HepG2 (cell line): ENCODE results near the gene PRRG3. TPM values are rescaled to one million over a fixed set of nuclear protein-coding genes. Genes with fewer than 3 reads are reported as not detected.

Experiments used
- ATAC-seq: fragments of 200-7000 bp; cut with Tn5 transposase; 3 replicates; pipeline ENCODE4 v1.9.1; 2020; ENCODE audit warnings: mild to moderate bottlenecking, moderate library complexity
- BruUV-seq: library from RNA; stranded (reverse); fragments of 400-500 nt; replicated peaks from 2 replicates; lab custom pipeline; 2021; lab: Mats Ljungman, UMichigan
- CTCF ChIA-PET: fragments of 300-600 bp; formaldehyde crosslinking; extraction: SDS; loops from one replicate; lab custom pipeline; 2021; ENCODE audit warnings: low total read pairs, inconsistent platforms, low intra/inter-chr PET ratio; lab: Yijun Ruan, JAX
- POLR2A ChIA-PET: fragments of 350-600 bp; sonication (Branson Sonifier 250); formaldehyde crosslinking; loops from one replicate; lab custom pipeline; 2020; ENCODE audit warnings: antibody characterized with exemption, inconsistent platforms; lab: Yijun Ruan, JAX
- DNase-seq: peaks from one replicate; pipeline ENCODE4 v3.0.0-alpha.2; 2015; ENCODE audit warnings: low spot score
- FAIRE-seq: peaks from 3 replicates; lab custom pipeline; 2011; peaks lifted over from hg19 to GRCh38; lab: Jason Lieb, UNC
- H2AFZ ChIP-seq: one replicate; pipeline ENCODE4 v1.6.1; 2011; ENCODE audit warnings: low read length, inconsistent platforms
- H3K27ac ChIP-seq: fragments of 300-600 bp; 3 replicates; pipeline ENCODE4 v1.8.0; 2011; ENCODE audit warnings: mixed run types, mild to moderate bottlenecking, mixed read lengths, low read length, inconsistent platforms; ENCODE audit not compliant: insufficient read depth; ENCODE audit errors: extremely low read length
- H3K27me3 ChIP-seq, 2 experiments: fragments of 200-600 bp in 1 of 2; 2 replicates in 1 of 2; 3 replicates in 1 of 2; pipeline versions ENCODE4 v1.6.0 to v1.8.0; 2011; ENCODE audit warnings: low read length in 2 of 2, mild to moderate bottlenecking in 2 of 2, moderate library complexity in 2 of 2, inconsistent platforms in 1 of 2; ENCODE audit not compliant: insufficient read depth in 2 of 2, control insufficient read depth in 1 of 2
- H3K36me3 ChIP-seq, 2 experiments: fragments of 200-600 bp in 1 of 2; replicated peaks in 1 of 2; 2 replicates in 1 of 2; 3 replicates in 1 of 2; pipeline versions ENCODE4 v1.5.1 to v1.8.0; 2011; ENCODE audit warnings: low read length in 2 of 2, inconsistent platforms in 1 of 2; ENCODE audit not compliant: insufficient read depth in 2 of 2, control insufficient read depth in 1 of 2
- H3K4me1 ChIP-seq: 2 replicates; pipeline ENCODE4 v1.5.1; 2012; ENCODE audit warnings: low read length, inconsistent platforms; ENCODE audit not compliant: insufficient read depth
- H3K4me2 ChIP-seq: 2 replicates; pipeline ENCODE4 v1.6.0; 2011; ENCODE audit warnings: low read depth, low read length, inconsistent platforms
- H3K4me3 ChIP-seq, 3 experiments: fragments of 200-600 bp in 1 of 3; sonication (generic), shearing (Covaris generic) in 1 of 3; replicated peaks in 1 of 3; 2 replicates each; pipeline ENCODE4 v1.5.1; 2011 to 2016; ENCODE audit warnings: low read length in 3 of 3, inconsistent platforms in 2 of 3, low read depth in 2 of 3, mild to moderate bottlenecking in 2 of 3, control low read depth in 1 of 3, mixed read lengths in 1 of 3; ENCODE audit not compliant: insufficient read depth in 1 of 3
- H3K79me2 ChIP-seq: one replicate; pipeline ENCODE4 v1.6.1; 2011; ENCODE audit warnings: low read length, inconsistent platforms; ENCODE audit not compliant: insufficient read depth
- H3K9ac ChIP-seq: 2 replicates; pipeline ENCODE4 v1.6.0; 2011; ENCODE audit warnings: mild to moderate bottlenecking, low read depth, low read length, inconsistent platforms; ENCODE audit not compliant: insufficient read depth
- H3K9me3 ChIP-seq: 2 replicates; pipeline ENCODE4 v1.5.1; 2012; ENCODE audit warnings: mild to moderate bottlenecking, low read length
- H4K20me1 ChIP-seq: 2 replicates; pipeline ENCODE4 v1.6.0; 2011; ENCODE audit warnings: inconsistent platforms, mild to moderate bottlenecking, low read length, moderate library complexity; ENCODE audit not compliant: insufficient read depth
- AGO2 ChIP-seq: fragments of 200-400 bp; formaldehyde crosslinking; optimal IDR thresholded peaks from 2 replicates; pipeline ENCODE3; 2017; ENCODE audit warnings: mild to moderate bottlenecking, low read depth, low read length, moderate library complexity
- BCL6 ChIP-seq: IDR thresholded peaks from 2 replicates; pipeline ENCODE4 v1.6.1; 2016; ENCODE audit warnings: missing genetic modification reagents, missing compliant biosample characterization
- CBX2 ChIP-seq, 2 experiments: fragments of 200-600 bp in 1 of 2; sonication (generic); formaldehyde crosslinking in 1 of 2; IDR thresholded peaks; 2 replicates each; pipeline versions ENCODE4 v1.7.0 to v1.8.1; 2018 to 2022; ENCODE audit warnings: low read depth in 2 of 2, low read length in 1 of 2, mild to moderate bottlenecking in 1 of 2, missing genetic modification reagents in 1 of 2
- EEA1 ChIP-seq: sonication (generic); formaldehyde crosslinking; IDR thresholded peaks from 2 replicates; pipeline ENCODE4 v1.5.1; 2020; ENCODE audit warnings: mild to moderate bottlenecking, missing genetic modification reagents, borderline replicate concordance
- MAZ ChIP-seq, 2 experiments: sonication (generic) in 1 of 2; formaldehyde crosslinking in 1 of 2; IDR thresholded peaks; 2 replicates each; pipeline versions ENCODE4 v1.5.0 to v1.6.1; 2012 to 2020; ENCODE audit warnings: low read depth in 2 of 2, mild to moderate bottlenecking in 2 of 2, borderline replicate concordance in 1 of 2, improper control_type of control experiment in 1 of 2, low read length in 1 of 2, missing genetic modification reagents in 1 of 2, moderate library complexity in 1 of 2
- MED8 ChIP-seq: sonication (generic); formaldehyde crosslinking; IDR thresholded peaks from 2 replicates; pipeline ENCODE4 v1.8.1; 2023; ENCODE audit warnings: mild to moderate bottlenecking, missing genetic modification reagents; ENCODE audit not compliant: insufficient replicate concordance
- NFE2L1 ChIP-seq: sonication (generic); formaldehyde crosslinking; IDR thresholded peaks from 2 replicates; pipeline ENCODE4 v1.4.0; 2020; ENCODE audit warnings: missing genetic modification reagents, mild to moderate bottlenecking, borderline replicate concordance
- PAF1 ChIP-seq: IDR thresholded peaks from 2 replicates; pipeline ENCODE4 v1.6.1; 2016; ENCODE audit warnings: missing genetic modification reagents, missing compliant biosample characterization
- PBX3 ChIP-seq: sonication (generic); formaldehyde crosslinking; IDR thresholded peaks from 2 replicates; pipeline ENCODE4 v1.8.1; 2023; ENCODE audit warnings: missing genetic modification reagents, inconsistent platforms, borderline replicate concordance
- TBP ChIP-seq: sonication (generic); formaldehyde crosslinking; IDR thresholded peaks from 2 replicates; pipeline ENCODE4 v1.5.0; 2020; ENCODE audit warnings: missing genetic modification reagents
- U2AF1 ChIP-seq: fragments of 200-400 bp; formaldehyde crosslinking; optimal IDR thresholded peaks from 2 replicates; pipeline ENCODE3; 2017; ENCODE audit warnings: mild to moderate bottlenecking, low read depth, low read length
- ZNF460 ChIP-seq: sonication (generic); formaldehyde crosslinking; IDR thresholded peaks from 2 replicates; pipeline ENCODE4 v1.5.1; 2020; ENCODE audit warnings: missing genetic modification reagents, mild to moderate bottlenecking, borderline replicate concordance
- ZNF720 ChIP-seq: sonication (generic); formaldehyde crosslinking; IDR thresholded peaks from 2 replicates; pipeline ENCODE4 v1.4.0; 2020; ENCODE audit warnings: missing genetic modification reagents
- ZNF737 ChIP-seq: sonication (generic); formaldehyde crosslinking; IDR thresholded peaks from 2 replicates; pipeline ENCODE4 v1.5.0; 2020; ENCODE audit warnings: missing genetic modification reagents, mild to moderate bottlenecking, borderline replicate concordance
- WGBS: methylation state at CpG from one replicate; pipeline ENCODE4 v1.1.6; 2017; ENCODE audit warnings: low lambda C conversion rate; 5-methylcytosine and 5-hydroxymethylcytosine counted together
- in situ Hi-C: cut with HindIII; loops from 2 replicates; pipeline ENCODE4 v1.10.0; 2017; ENCODE audit warnings: low pct_unique_long_range_greater_than_20kb; ENCODE audit not compliant: extremely low pct_ligation_motif_present
- intact Hi-C: fragments of 100-400 bp; cut with micrococcal nuclease; formaldehyde crosslinking; loops from one replicate; pipeline ENCODE4 v1.10.0; 2022; ENCODE audit not compliant: unreplicated experiment
- polyA plus RNA-seq, 8 experiments: library from polyadenylated mRNA; depleted of rRNA in 3 of 8; stranded (reverse) in 7 of 8; unstranded in 1 of 8; fragments of >200 nt; fragmentation: Illumina TruSeq in 4 of 8; extraction: Trizol in 4 of 8; gene quantifications; 2 replicates each; pipeline versions ENCODE4 v1.2.1 to v1.2.3, GENCODE V29; 2011 to 2016; ENCODE audit warnings: low read depth in 4 of 8, missing spikeins in 1 of 8, mixed read lengths in 1 of 8; ENCODE audit not compliant: insufficient read depth in 1 of 8
- total RNA-seq, 5 experiments: library from RNA; depleted of rRNA; stranded (reverse); fragments of >200 nt; fragmentation: Illumina TruSeq; extraction: Trizol; gene quantifications; 2 replicates each; pipeline ENCODE4 v1.2.3, GENCODE V29; 2016; ENCODE audit warnings: low read depth in 1 of 5

Gene PRRG3
- total and polyA plus RNA-seq, 2 of the 13 experiments (the other 11 are each of a cell fraction or from before 2014, with no cell fraction given): not detected

GRCh38 chrX:151701071-151701470, 5.8 kb downstream of the PRRG3 start:
- TF ChIP-seq ZNF460 (CRISPR knock-in tag): no peak
- TF ChIP-seq MAZ (IDR thresholded peaks at IDR 0.05; ENCODE audit: borderline replicate concordance, low read depth, low read length): no peak
- TF ChIP-seq MAZ (CRISPR knock-in tag; IDR thresholded peaks at IDR 0.05; ENCODE audit: low read depth): no peak
- no peak for TF ChIP-seq EEA1 (CRISPR knock-in tag)
- TF ChIP-seq CBX2 (IDR thresholded peaks at IDR 0.05; ENCODE audit: low read depth, low read length): no peak
- TF ChIP-seq CBX2 (CRISPR knock-in tag; IDR thresholded peaks at IDR 0.05; ENCODE audit: low read depth): no peak
- TF ChIP-seq U2AF1: no peak
- TF ChIP-seq AGO2: no peak
- TF ChIP-seq MED8 (CRISPR knock-in tag): no peak
- TF ChIP-seq TBP: no peak
- TF ChIP-seq PBX3 (CRISPR knock-in tag): no peak
- TF ChIP-seq ZNF737 (CRISPR knock-in tag): no peak
- no peak for TF ChIP-seq PAF1 (CRISPR knock-in tag)
- TF ChIP-seq ZNF720 (CRISPR knock-in tag): no peak
- no peak for TF ChIP-seq BCL6 (CRISPR knock-in tag)
- no peak for TF ChIP-seq NFE2L1 (CRISPR knock-in tag)
- TF ChIP-seq, all 625 proteins: peak for 0
- ChIA-PET POLR2A (no interaction called here), CTCF (no interaction called here)
- Histone ChIP-seq H3K27ac (no peak overlapping the region), H3K9me3 (no peaks in the 10 kb centered on the region), H3K4me1 (no peaks in the 10 kb centered on the region), H3K36me3 (no peaks in the 10 kb centered on the region), H2AFZ (no peak overlapping the region), H3K27me3 (no peaks in the 10 kb centered on the region; a peak in 1 of 5 replicates), H3K4me2 (no peak overlapping the region), H3K79me2 (no peaks in the 10 kb centered on the region), H3K4me3 (no peak overlapping the region), H3K9ac (no peak overlapping the region), H4K20me1 (no peaks in the 10 kb centered on the region)
- no peak for FAIRE-seq
- intact Hi-C loops (no loop called here), in situ Hi-C loops (no loop called here)
- ATAC-seq: no peak
- no peak for DNase-seq
- BruUV-seq: no TSS peak
- 85% methylated on average over 4 of the region's 4 CpGs for WGBS
